Ishikawa (cell line): Measurements from ENCODE around the gene RAPGEF2.

Source experiments
- CEBPB ChIP-seq: IDR thresholded peaks from 2 replicates; pipeline ENCODE4 v1.6.1; 2012
- CREB1 ChIP-seq: IDR thresholded peaks from 2 replicates; pipeline ENCODE4 v1.6.1; 2012; ENCODE audit warnings: low read depth
- EGR1 ChIP-seq: IDR thresholded peaks from 2 replicates; pipeline ENCODE4 v1.6.1; 2012
- EP300 ChIP-seq: IDR thresholded peaks from 2 replicates; pipeline ENCODE4 v1.6.1; 2012; ENCODE audit warnings: borderline replicate concordance
- FOXM1 ChIP-seq: IDR thresholded peaks from 2 replicates; pipeline ENCODE4 v1.6.1; 2012; ENCODE audit warnings: low read depth, borderline replicate concordance
- NFIC ChIP-seq: IDR thresholded peaks from 2 replicates; pipeline ENCODE4 v1.6.1; 2012
- RAD21 ChIP-seq: IDR thresholded peaks from 2 replicates; pipeline ENCODE4 v1.6.1; 2012; ENCODE audit warnings: low read depth
- TAF1 ChIP-seq: IDR thresholded peaks from 2 replicates; pipeline ENCODE4 v1.6.1; 2012; ENCODE audit warnings: low read depth, mild to moderate bottlenecking
- TCF12 ChIP-seq: IDR thresholded peaks from 2 replicates; pipeline ENCODE4 v1.6.1; 2012; ENCODE audit warnings: low read depth
- TEAD4 ChIP-seq: IDR thresholded peaks from 2 replicates; pipeline ENCODE4 v1.6.1; 2012
- USF1 ChIP-seq: IDR thresholded peaks from 2 replicates; pipeline ENCODE4 v1.6.1; 2012
- YY1 ChIP-seq: IDR thresholded peaks from 2 replicates; pipeline ENCODE4 v1.6.1; 2012; ENCODE audit warnings: low read depth
- ZBTB7A ChIP-seq: IDR thresholded peaks from 2 replicates; pipeline ENCODE4 v1.6.1; 2012; ENCODE audit warnings: low read depth
- TF ChIP-seq, protein P1 (sequence below): IDR thresholded peaks from 2 replicates; pipeline ENCODE4 v1.6.1; 2012; ENCODE audit warnings: low read depth, mild to moderate bottlenecking

Gene RAPGEF2

DNA sequence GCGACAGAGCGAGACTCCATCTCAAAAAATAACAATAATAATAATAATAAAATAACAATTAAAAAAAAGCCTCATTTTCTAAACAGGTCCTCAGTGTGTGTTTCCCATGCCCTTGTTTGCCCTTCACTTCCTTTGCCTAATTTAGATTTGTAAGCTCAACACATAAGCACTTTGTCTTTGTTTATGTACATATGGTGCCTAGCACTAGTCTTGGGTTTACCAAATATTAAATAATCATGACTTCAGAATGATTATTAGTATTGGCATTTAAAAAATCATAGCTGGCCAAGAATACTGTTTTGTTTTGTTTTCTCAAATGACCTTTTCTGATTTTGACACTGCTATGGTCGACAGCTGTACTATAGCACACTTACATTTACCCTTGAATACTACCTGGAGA, 6.4 kb upstream of the RAPGEF2 start:
- TF ChIP-seq ZBTB7A, result no peak
- no peak for TF ChIP-seq YY1
- TF ChIP-seq TEAD4, result no peak
- TF ChIP-seq RAD21, result no peak
- no peak for TF ChIP-seq USF1
- TF ChIP-seq CREB1, result no peak
- no peak for TF ChIP-seq CEBPB
- TF ChIP-seq EGR1, result no peak

DNA sequence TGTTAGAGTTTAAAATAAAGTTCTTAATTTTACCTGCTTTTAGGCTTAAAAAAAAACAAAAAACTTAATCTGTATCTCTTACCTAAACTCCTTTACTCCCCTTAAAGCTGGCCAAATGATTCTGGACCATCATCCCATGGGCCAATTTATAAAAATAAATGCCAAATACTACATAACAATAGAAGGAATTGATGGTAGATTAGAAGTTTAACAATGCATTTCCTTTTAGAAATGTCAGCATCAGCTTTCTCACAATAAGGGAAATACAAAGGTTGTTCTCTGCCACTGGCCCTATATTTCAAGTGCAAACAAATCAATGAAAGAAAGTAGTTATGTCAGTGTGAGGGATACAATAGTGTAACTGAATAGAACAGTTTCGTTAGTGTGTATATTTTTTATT, 5.7 kb upstream of the RAPGEF2 start:
- TF ChIP-seq NFIC (no peak), FOXM1 (no peak), TEAD4 (no peak), TAF1 (no peak), EP300 (no peak), ZBTB7A (no peak)

DNA sequence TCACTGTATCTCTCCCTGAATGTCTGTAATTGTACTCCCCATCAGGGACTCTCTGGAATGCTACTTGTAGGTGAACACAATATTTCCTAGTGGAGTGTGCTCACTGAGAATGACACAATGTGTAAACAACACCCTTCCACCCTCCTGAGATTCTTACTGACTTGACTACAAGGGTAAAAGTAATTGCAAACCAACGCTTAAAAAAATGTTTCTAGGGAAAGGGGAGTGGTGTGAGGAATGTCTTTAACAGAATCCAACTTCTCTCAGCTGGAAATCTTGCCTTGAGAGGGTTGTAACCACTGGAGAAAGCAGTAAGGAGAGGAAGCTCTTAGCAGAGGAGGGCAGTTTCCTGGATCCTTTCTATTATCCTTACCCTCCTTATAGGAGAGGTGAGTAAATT, 5.1 kb upstream of the RAPGEF2 start:
- no peak for TF ChIP-seq EP300
- TF ChIP-seq ZBTB7A, result no peak
- TF ChIP-seq, protein P1, sequence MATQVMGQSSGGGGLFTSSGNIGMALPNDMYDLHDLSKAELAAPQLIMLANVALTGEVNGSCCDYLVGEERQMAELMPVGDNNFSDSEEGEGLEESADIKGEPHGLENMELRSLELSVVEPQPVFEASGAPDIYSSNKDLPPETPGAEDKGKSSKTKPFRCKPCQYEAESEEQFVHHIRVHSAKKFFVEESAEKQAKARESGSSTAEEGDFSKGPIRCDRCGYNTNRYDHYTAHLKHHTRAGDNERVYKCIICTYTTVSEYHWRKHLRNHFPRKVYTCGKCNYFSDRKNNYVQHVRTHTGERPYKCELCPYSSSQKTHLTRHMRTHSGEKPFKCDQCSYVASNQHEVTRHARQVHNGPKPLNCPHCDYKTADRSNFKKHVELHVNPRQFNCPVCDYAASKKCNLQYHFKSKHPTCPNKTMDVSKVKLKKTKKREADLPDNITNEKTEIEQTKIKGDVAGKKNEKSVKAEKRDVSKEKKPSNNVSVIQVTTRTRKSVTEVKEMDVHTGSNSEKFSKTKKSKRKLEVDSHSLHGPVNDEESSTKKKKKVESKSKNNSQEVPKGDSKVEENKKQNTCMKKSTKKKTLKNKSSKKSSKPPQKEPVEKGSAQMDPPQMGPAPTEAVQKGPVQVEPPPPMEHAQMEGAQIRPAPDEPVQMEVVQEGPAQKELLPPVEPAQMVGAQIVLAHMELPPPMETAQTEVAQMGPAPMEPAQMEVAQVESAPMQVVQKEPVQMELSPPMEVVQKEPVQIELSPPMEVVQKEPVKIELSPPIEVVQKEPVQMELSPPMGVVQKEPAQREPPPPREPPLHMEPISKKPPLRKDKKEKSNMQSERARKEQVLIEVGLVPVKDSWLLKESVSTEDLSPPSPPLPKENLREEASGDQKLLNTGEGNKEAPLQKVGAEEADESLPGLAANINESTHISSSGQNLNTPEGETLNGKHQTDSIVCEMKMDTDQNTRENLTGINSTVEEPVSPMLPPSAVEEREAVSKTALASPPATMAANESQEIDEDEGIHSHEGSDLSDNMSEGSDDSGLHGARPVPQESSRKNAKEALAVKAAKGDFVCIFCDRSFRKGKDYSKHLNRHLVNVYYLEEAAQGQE, result no peak
- TF ChIP-seq TEAD4, result no peak
- no peak for TF ChIP-seq CREB1
- TF ChIP-seq NFIC, result no peak
- TF ChIP-seq FOXM1, result no peak

- TF ChIP-seq EGR1, result no peak
These were observed 4.3 kb upstream of the RAPGEF2 start for GRCh38 chr4:159098482-159099127.

GRCh38 chr4:159101988-159102621, 774 bp upstream of the RAPGEF2 start:
- TF ChIP-seq EGR1 (no peak), CEBPB (0 out of 2 replicates have a peak, but pooled peaks have one; percentile 2)

DNA sequence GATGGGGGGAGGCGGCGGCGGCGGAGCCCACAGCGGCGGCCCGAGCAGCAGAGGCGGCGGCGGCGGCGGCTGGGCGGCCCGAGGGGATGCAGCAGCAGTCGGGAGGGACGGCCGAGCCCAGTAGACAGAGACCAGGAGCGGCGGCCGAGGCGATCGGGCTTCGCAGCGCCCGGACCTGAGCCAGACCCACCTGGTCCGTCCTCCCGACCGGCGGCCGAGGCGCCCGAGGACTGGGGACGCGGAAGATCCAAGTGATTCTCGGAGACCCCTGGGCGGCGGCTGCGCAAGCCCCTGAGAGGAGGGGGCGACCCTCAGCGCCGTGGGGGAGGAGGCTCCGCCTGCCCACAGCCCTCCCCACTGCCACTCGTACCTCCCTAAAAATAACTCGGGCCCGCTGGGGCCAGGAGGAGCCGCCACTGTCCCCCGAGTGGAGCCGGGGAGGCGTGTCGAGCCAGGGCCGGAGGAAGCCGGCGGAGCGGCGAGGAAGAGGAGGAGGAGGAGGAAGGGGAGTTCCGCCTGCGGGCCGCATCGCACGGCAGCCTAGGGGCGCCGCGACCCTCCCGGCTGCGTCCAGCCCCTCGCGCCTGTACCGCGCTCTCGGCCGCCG, 608 bp downstream of the RAPGEF2 start:
- TF ChIP-seq TAF1 (no peak), RAD21 (no peak), ZBTB7A (peak; percentile 88)

GRCh38 chr4:159104694-159105414, 2.0 kb downstream of the RAPGEF2 start:
- TF ChIP-seq CEBPB (peak; percentile 93), EP300 (no peak), FOXM1 (no peak), NFIC (no peak), TCF12 (no peak)
- TF ChIP-seq, protein P1, result no peak
